Keratinocyte (primary cell): ENCODE results near the gene ARHGEF19. TPM values are rescaled to one million over a fixed set of nuclear protein-coding genes. Genes with fewer than 3 reads are reported as not detected.

Source experiments
- DNase-seq: peaks from one replicate; pipeline ENCODE4 v3.0.0-alpha.2; 2011; ENCODE audit warnings: low read depth, missing footprints, low spot score
- FAIRE-seq: peaks from 2 replicates; lab custom pipeline; 2011; peaks lifted over from hg19 to GRCh38; lab: Jason Lieb, UNC
- H2AFZ ChIP-seq: 2 replicates; pipeline ENCODE4 v1.6.0; 2012; ENCODE audit warnings: low read length, control low read depth, inconsistent platforms; ENCODE audit not compliant: control insufficient read depth
- H3K27ac ChIP-seq: 2 replicates; pipeline ENCODE4 v1.5.1; 2011; ENCODE audit warnings: low read length; ENCODE audit not compliant: control insufficient read depth, insufficient read depth
- H3K27me3 ChIP-seq: 3 replicates; pipeline ENCODE4 v1.6.0; 2011; ENCODE audit warnings: low read length; ENCODE audit not compliant: control insufficient read depth, insufficient read depth; ENCODE audit errors: extremely low read depth
- H3K36me3 ChIP-seq, 2 experiments: 2 replicates in 1 of 2; 3 replicates in 1 of 2; pipeline ENCODE4 v1.5.1; 2011; ENCODE audit warnings: low read length in 2 of 2, mild to moderate bottlenecking in 1 of 2; ENCODE audit not compliant: control insufficient read depth in 2 of 2, insufficient read depth in 2 of 2; ENCODE audit errors: extremely low read depth in 1 of 2
- H3K4me1 ChIP-seq: 3 replicates; pipeline ENCODE4 v1.5.1; 2011; ENCODE audit warnings: low read length; ENCODE audit not compliant: control insufficient read depth, insufficient read depth; ENCODE audit errors: extremely low read depth
- H3K4me2 ChIP-seq: 3 replicates; pipeline ENCODE4 v1.6.0; 2011; ENCODE audit warnings: low read depth, low read length; ENCODE audit not compliant: control insufficient read depth, insufficient read depth; ENCODE audit errors: extremely low read depth
- H3K4me3 ChIP-seq, 3 experiments: fragments of 200-600 bp in 1 of 3; sonication (generic) in 1 of 3; 2 replicates in 2 of 3; 3 replicates in 1 of 3; pipeline ENCODE4 v1.5.1; 2011 to 2016; ENCODE audit warnings: low read length in 3 of 3, mild to moderate bottlenecking in 3 of 3, control low read depth in 2 of 3, inconsistent platforms in 1 of 3, low read depth in 1 of 3, mixed read lengths in 1 of 3, mixed run types in 1 of 3, moderate library complexity in 1 of 3; ENCODE audit not compliant: control insufficient read depth in 2 of 3, insufficient read depth in 2 of 3; ENCODE audit errors: extremely low read depth in 1 of 3
- H3K79me2 ChIP-seq: 2 replicates; pipeline ENCODE4 v1.6.0; 2012; ENCODE audit warnings: low read length; ENCODE audit not compliant: control insufficient read depth, insufficient read depth
- H3K9ac ChIP-seq: 3 replicates; pipeline ENCODE4 v1.6.0; 2011; ENCODE audit warnings: low read length; ENCODE audit not compliant: control insufficient read depth, insufficient read depth; ENCODE audit errors: extremely low read depth
- H3K9me1 ChIP-seq: 3 replicates; pipeline ENCODE4 v1.6.0; 2011; ENCODE audit warnings: low read length; ENCODE audit not compliant: control insufficient read depth, insufficient read depth; ENCODE audit errors: extremely low read depth
- H3K9me3 ChIP-seq: 2 replicates; pipeline ENCODE4 v1.5.1; 2012; ENCODE audit warnings: low read depth, low read length; ENCODE audit not compliant: control insufficient read depth
- H4K20me1 ChIP-seq: 3 replicates; pipeline ENCODE4 v1.6.0; 2011; ENCODE audit warnings: low read length; ENCODE audit not compliant: control insufficient read depth, insufficient read depth; ENCODE audit errors: extremely low read depth
- EZH2 ChIP-seq: IDR thresholded peaks from one replicate; pipeline ENCODE4 v1.6.1; 2012; ENCODE audit warnings: inconsistent platforms, mild to moderate bottlenecking, low read length, moderate library complexity
- dilution Hi-C: fragments of 300-500 bp; cut with MboI; formaldehyde crosslinking; loops from one replicate; pipeline ENCODE4 v1.7.0; 2020; ENCODE audit warnings: low sequenced_read_pairs; ENCODE audit not compliant: extremely low pct_ligation_motif_present
- polyA plus RNA-seq, 5 experiments: library from polyadenylated mRNA; depleted of rRNA in 3 of 5; stranded (reverse) in 3 of 5; stranded (forward) in 1 of 5; unstranded in 1 of 5; fragments of >200 nt; gene quantifications; 1 replicate in 1 of 5; 2 replicates in 3 of 5; 3 replicates in 1 of 5; pipeline versions ENCODE4 v1.2.1 to v1.2.3, GENCODE V29; 2011 to 2012; ENCODE audit warnings: missing spikeins in 2 of 5, low read depth in 1 of 5, low replicate concordance in 1 of 5
- TF ChIP-seq, protein P1 (sequence below), 3 experiments: IDR thresholded peaks in 1 of 3; conservative IDR thresholded peaks in 1 of 3; optimal IDR thresholded peaks in 1 of 3; 2 replicates in 2 of 3; 3 replicates in 1 of 3; pipeline versions ENCODE3 to v1.5.1; 2011; ENCODE audit warnings: low read length in 3 of 3, mild to moderate bottlenecking in 3 of 3, moderate library complexity in 2 of 3, control low read depth in 1 of 3, inconsistent platforms in 1 of 3; ENCODE audit not compliant: insufficient read depth in 2 of 3; ENCODE audit errors: extremely low read depth in 1 of 3

Gene ARHGEF19
- polyA plus RNA-seq, 1 donor (not counting 4 experiments of a cell fraction or from before 2014, with no cell fraction given), result 5.0 TPM

GRCh38 chr1:16151196-16151994, 61.1 kb downstream of the ARHGEF19 start:
- Histone ChIP-seq H3K36me3 (peaks cover 32 to 79% of the 10 kb centered on the region in 2 experiments), H3K79me2 (peaks cover 97% of the 10 kb centered on the region), H3K4me2 (peak overlapping the region; percentile 90), H4K20me1 (peaks cover 60% of the 10 kb centered on the region), H3K9ac (peak overlapping the region; percentile 69), H3K9me1 (peaks cover 3% of the 10 kb centered on the region), H2AFZ (no peak overlapping the region), H3K9me3 (no peaks in the 10 kb centered on the region), H3K4me1 (peaks cover 64% of the 10 kb centered on the region), H3K27ac (peak overlapping the region; percentile 66), H3K27me3 (no peaks in the 10 kb centered on the region), H3K4me3 (peak overlapping the region; percentile 66 to 85 (median 83))
- dilution Hi-C loops, result no loop called here
- FAIRE-seq (no peak), DNase-seq (no peak)
- no peak for TF ChIP-seq EZH2
- TF ChIP-seq, protein P1, sequence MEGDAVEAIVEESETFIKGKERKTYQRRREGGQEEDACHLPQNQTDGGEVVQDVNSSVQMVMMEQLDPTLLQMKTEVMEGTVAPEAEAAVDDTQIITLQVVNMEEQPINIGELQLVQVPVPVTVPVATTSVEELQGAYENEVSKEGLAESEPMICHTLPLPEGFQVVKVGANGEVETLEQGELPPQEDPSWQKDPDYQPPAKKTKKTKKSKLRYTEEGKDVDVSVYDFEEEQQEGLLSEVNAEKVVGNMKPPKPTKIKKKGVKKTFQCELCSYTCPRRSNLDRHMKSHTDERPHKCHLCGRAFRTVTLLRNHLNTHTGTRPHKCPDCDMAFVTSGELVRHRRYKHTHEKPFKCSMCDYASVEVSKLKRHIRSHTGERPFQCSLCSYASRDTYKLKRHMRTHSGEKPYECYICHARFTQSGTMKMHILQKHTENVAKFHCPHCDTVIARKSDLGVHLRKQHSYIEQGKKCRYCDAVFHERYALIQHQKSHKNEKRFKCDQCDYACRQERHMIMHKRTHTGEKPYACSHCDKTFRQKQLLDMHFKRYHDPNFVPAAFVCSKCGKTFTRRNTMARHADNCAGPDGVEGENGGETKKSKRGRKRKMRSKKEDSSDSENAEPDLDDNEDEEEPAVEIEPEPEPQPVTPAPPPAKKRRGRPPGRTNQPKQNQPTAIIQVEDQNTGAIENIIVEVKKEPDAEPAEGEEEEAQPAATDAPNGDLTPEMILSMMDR (optimal IDR thresholded peaks at IDR 0.05 in 1 of 3, IDR thresholded peaks at IDR 0.05 in 1 of 3, conservative IDR thresholded peaks at IDR 0.05 in 1 of 3; ENCODE audit: extremely low read depth in 1 of 3, insufficient read depth in 2 of 3, low read length in 3 of 3), result no peak

DNA sequence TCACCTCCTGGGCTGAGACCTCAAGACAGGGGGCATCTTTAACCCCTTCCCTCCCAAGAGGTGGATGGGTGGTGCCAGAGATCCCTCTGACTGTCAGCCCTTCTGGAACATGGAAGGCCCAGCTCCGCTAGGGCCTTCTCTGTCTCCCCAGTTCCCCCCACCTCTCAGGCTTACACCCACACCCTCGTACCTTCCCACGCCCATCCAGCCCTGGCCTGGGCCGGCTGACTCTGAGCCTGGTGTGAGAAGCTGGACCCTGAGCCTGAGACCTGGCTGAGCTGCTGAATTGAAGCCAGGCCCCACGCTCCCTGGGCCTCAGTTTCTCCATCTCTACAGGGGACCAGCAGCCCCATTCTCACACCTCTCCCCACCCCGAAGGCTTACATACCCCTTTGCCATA, 61.9 kb downstream of the ARHGEF19 start:
- peak overlapping the region; percentile 14 for H3K9ac ChIP-seq
- FAIRE-seq, result no peak
- TF ChIP-seq, protein P1 (optimal IDR thresholded peaks at IDR 0.05 in 1 of 3, IDR thresholded peaks at IDR 0.05 in 1 of 3, conservative IDR thresholded peaks at IDR 0.05 in 1 of 3; ENCODE audit: extremely low read depth in 1 of 3, insufficient read depth in 2 of 3, low read length in 3 of 3), result no peak
- TF ChIP-seq EZH2, result no peak

More for the DNA sequence above, 61.9 kb downstream of the ARHGEF19 start:
- H3K9me1 ChIP-seq, result peaks cover 3% of the 10 kb centered on the region
- H3K36me3 ChIP-seq, result peaks cover 32 to 86% of the 10 kb centered on the region in 2 experiments
- peaks cover 94% of the 10 kb centered on the region for H3K79me2 ChIP-seq
- peaks cover 69% of the 10 kb centered on the region for H3K4me1 ChIP-seq
- H2AFZ ChIP-seq, result no peak overlapping the region
- peaks cover 65% of the 10 kb centered on the region for H4K20me1 ChIP-seq
- H3K4me3 ChIP-seq, result peak overlapping the region in 1 of 3 experiments; percentile 3
- dilution Hi-C loops, result no loop called here
- H3K27ac ChIP-seq, result peak overlapping the region; percentile 9
- H3K4me2 ChIP-seq, result peak overlapping the region; percentile 90
- no peak for DNase-seq
- no peaks in the 10 kb centered on the region for H3K27me3 ChIP-seq
- H3K9me3 ChIP-seq, result no peaks in the 10 kb centered on the region
